NCI-H1930 (cell line): ENCODE measurements around the gene ATP10D.
"Not testable (repeated sequence)": the region's sequence is repeated elsewhere in the genome, so short reads cannot be mapped to it uniquely, and the experiment has no call there.

Experiments
- DNase-seq, 2 experiments: peaks; one replicate each; lab custom pipeline; 2025; lab: John Stamatoyannopoulos, UW

Gene ATP10D

DNA sequence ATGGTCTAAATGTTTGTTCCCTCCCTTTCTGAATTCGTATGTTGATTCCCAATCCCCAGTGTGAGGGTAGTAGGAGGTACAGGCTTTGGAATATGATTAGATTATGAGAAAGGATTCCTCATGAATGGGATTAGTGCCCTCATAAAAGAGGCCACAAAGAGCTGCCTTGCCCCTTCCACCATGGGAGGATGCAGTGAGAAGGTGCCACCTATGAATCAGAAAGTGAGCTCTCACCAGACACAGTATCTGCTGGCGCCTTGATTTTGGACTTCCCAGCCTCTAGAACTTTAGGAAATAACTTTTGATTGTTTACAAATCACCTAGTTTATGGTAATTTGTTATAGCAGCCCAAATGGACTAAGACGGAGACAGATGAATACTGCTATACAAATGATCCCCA lies 3.6 kb downstream of the ATP10D start:
- no peak for DNase-seq

GRCh38 chr4:47490550-47490949 lies 5.5 kb downstream of the ATP10D start:
- DNase-seq: peak in 1 of 2 experiments; percentile 8

GRCh38 chr4:47493238-47494123 lies 8.4 kb downstream of the ATP10D start:
- DNase-seq: no peak

- DNase-seq: no peak
These were observed 9.0 kb downstream of the ATP10D start for GRCh38 chr4:47494124-47494430.

DNA sequence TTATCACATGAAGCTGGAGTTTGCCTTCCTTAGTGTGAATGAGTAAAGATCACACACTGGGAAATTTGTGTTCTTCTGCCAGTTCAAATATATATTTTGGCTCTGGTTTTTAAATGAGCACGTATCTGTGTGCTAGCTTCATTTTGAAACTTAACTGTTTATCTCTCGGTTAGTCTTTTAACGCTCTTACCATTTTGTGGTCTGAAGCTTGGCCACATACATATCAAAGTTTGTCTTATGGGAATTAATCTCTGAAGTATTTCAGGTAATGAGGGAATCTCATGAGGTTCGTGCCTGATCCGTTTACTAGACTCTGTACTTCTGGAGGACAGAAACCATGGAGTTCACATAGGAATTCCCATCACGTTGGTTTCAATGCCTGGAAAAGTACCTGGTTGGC lies 13.8 kb downstream of the ATP10D start:
- no peak for DNase-seq

- DNase-seq: no peak
These were observed 14.6 kb downstream of the ATP10D start for GRCh38 chr4:47499700-47500099.

GRCh38 chr4:47500776-47501175 lies 15.7 kb downstream of the ATP10D start:
- no peak for DNase-seq

GRCh38 chr4:47505147-47505546 lies 20.1 kb downstream of the ATP10D start:
- DNase-seq: no peak

DNA sequence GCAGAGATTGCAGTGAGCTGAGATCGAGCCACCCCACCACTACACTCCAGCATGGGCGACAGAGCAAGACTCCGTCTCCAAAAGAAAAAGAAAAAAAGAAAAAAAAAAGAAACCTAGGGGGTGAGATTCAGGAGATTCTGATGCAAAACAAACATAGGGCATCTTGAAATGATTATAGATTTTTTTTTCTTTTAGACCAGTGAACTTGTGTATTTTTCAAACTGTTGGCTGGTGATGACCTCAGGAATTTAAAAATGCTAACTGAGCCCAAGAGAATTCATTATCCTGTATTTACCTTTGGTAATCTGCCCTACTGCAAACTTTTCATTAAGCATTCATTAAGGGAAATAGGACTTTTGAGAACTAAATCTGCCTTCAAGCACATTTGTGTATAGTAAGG lies 20.6 kb downstream of the ATP10D start:
- DNase-seq: no peak

DNA sequence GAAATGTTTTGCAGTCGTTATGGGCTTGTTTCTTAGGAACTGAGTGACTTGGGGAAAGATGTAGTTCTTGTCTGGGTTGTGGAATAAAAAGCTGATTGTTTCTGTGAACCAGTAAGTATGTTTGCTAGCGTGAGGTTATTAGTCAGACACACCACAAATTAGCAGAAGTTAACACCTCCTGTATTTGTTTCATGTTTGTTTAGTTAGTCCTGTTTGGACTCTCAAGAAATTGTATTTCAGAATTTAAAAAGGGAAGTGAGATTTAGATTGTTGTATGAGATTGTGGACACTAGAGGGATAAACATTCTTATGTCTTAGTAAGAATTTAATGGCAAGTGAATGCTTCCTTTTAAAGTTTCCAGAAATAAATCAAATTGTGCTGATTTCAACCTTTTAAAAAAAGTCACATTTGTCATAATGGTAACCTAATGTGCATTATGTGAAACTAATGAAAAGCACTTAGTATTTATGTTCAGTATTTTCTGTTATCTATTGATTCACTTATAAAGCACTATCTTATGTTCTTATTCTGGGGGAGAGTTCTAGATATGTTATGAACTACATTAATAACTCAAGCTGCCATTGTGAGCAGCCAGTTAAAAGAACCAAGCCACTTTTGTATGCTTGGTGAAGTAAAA lies 25.6 kb downstream of the ATP10D start:
- no peak for DNase-seq

DNA sequence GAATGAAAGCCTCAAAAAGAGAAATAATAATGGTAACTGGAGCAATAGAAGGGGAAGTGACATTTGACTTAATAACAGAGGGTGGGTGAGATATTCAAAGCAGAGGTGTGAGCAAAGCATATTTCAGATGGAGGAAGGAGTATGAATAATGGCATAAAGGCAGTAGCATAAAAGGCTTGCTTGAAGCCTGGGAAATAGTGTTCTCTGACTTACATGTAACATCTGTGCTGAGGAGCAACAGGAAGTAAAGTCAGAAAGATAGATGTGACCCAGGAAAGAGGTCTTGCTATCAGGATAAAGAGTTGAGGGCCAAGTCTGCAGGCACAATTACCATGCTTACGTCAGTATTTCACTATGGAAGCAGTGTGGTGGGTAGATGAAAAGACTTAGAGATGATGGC lies 28.4 kb downstream of the ATP10D start:
- no peak for DNase-seq

GRCh38 chr4:47519239-47519883 lies 34.3 kb downstream of the ATP10D start:
- no peak for DNase-seq

DNA sequence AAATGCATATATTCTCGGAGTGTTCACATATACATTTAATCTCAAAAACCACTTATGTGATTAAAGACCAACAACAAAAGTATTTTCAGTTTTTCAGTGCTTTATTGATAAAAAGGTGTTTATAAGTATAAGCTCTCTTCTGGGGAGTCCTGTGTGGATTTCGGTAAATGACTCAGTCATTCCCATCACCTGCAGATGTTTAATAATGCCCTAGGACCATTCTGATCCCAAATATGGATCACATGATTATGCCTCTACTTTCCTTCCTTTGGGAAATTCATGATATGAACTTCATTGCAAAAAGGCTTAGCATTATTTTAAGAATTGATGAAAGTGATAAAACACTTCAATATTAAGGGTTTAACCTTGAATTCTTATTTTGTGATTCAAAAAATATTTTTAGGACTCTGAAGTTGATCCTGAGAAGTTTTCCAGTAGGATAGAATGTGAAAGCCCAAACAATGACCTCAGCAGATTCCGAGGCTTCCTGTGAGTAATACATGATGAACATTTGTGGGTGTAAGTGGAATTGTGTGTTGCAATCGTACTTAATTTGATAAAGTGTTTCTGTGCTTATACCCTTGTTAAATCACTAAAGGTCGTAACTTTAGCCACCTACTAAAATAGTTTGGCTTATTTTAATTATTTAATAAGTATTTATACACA lies 40.2 kb downstream of the ATP10D start:
- DNase-seq: no peak

- DNase-seq: no peak
These were observed 41.2 kb downstream of the ATP10D start for GRCh38 chr4:47526281-47526680.

- not testable (repeated sequence) for DNase-seq
These were observed 43.6 kb downstream of the ATP10D start for GRCh38 chr4:47528646-47529045.

- no peak for DNase-seq
These were observed 45.7 kb downstream of the ATP10D start for GRCh38 chr4:47530801-47531200.

GRCh38 chr4:47531241-47531953 lies 46.3 kb downstream of the ATP10D start:
- DNase-seq: no peak

DNA sequence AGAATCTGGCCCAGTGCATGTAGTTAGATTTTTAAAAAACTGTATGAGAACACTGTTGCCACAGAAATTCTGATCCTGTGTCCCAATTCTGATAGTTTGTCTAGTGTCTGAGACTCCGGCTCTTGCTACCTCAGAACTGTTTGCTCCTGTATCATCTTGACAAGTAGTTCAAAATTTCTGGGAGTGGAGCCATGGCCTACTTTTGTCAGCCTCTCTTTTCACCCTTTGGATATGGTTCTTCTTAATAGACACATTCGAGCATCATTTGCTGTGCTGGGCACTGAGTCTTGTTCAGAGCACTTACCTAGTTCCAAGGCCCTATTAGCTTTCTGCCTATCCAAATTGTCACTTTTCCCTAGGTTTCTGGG lies 46.9 kb downstream of the ATP10D start:
- DNase-seq: no peak

- DNase-seq: no peak
These were observed 47.6 kb downstream of the ATP10D start for GRCh38 chr4:47532658-47533057.

DNA sequence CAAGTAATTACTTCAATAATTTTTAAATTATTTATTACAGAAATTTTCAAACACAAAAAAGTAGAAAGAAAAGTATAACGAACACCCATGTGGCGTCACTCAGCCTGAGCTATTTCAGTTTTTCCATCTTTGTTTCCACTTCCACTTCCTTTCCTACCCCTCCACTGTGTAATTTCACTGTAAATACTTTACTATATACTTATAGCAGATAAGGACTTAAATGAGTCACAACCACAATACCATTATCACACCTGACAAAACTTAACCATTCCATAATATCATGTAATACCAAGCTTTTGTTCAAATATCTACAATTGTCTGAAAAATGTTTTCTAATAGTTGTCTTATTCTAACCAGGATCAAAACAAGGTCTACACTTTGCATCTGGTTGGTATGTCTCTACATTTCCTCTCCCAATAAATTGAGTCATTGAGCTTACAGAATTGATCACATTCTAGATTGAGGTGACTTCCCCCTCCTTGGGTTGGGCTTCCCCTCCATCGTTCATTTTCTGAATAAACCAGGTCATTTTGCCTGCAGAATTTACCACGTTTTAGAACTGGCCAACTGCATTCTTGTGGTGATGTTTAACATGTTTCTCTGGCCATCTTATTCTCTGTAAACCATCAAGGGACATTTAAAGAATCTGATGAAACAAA lies 48.7 kb downstream of the ATP10D start:
- no peak for DNase-seq

- DNase-seq: no peak
These were observed 49.7 kb downstream of the ATP10D start for GRCh38 chr4:47534772-47535171.
